Upper lobe of left lung (tissue), 4 donors: ENCODE data around the gene NUMA1.

Experiments
- CTCF ChIP-seq, 6 experiments: fragments of 450-650 bp in 4 of 6; fragments of 200-600 bp in 2 of 6; sonication (generic) in 2 of 6; IDR thresholded peaks; one replicate each; pipeline ENCODE4 v1.5.1; 2016 to 2019; ENCODE audit warnings: antibody characterized with exemption in 6 of 6
- POLR2AphosphoS5 ChIP-seq, 2 donors: sonication (generic); formaldehyde crosslinking; IDR thresholded peaks; one replicate each; pipeline ENCODE4 v1.5.1; 2017; ENCODE audit warnings: antibody characterized with exemption in 2 of 2

GRCh38 chr11:71991494-71991893 lies 88.8 kb downstream of the NUMA1 start:
- TF ChIP-seq CTCF (IDR thresholded peaks at IDR 0.05) (no peak), POLR2AphosphoS5 (IDR thresholded peaks at IDR 0.05) (no peak)
